Esophagus (tissue), 2 donors: ENCODE measurements around the gene TMEM18. TPM values are rescaled to one million over a fixed set of nuclear protein-coding genes. Genes with fewer than 3 reads are reported as not detected.
"Not testable (repeated sequence)": the region's sequence is repeated elsewhere in the genome, so short reads cannot be mapped to it uniquely, and the experiment has no call there.

Source experiments
- H3K27ac ChIP-seq, 2 donors: one replicate each; pipeline ENCODE4 v1.5.1; 2013; ENCODE audit warnings: low read depth in 2 of 2, mild to moderate bottlenecking in 2 of 2, inconsistent platforms in 1 of 2, low read length in 1 of 2, moderate library complexity in 1 of 2
- H3K27me3 ChIP-seq, 2 donors: one replicate each; pipeline ENCODE4 v1.6.1; 2013; ENCODE audit warnings: low read length in 2 of 2, control low read depth in 1 of 2, mild to moderate bottlenecking in 1 of 2; ENCODE audit not compliant: insufficient read depth in 2 of 2, control insufficient read depth in 1 of 2
- H3K36me3 ChIP-seq, 2 donors: one replicate each; pipeline ENCODE4 v1.6.1; 2013; ENCODE audit warnings: low read length in 1 of 2; ENCODE audit not compliant: control insufficient read depth in 2 of 2, insufficient read depth in 2 of 2
- H3K4me1 ChIP-seq, 2 donors: one replicate each; pipeline ENCODE4 v1.6.1; 2013; ENCODE audit warnings: low read length in 1 of 2; ENCODE audit not compliant: control insufficient read depth in 2 of 2, insufficient read depth in 2 of 2
- H3K4me3 ChIP-seq, 2 donors: one replicate each; pipeline ENCODE4 v1.5.1; 2013; ENCODE audit warnings: low read length in 2 of 2, mild to moderate bottlenecking in 2 of 2, low read depth in 1 of 2, moderate library complexity in 1 of 2
- H3K9me3 ChIP-seq, 2 donors: one replicate each; pipeline ENCODE4 v1.6.1; 2013; ENCODE audit warnings: mild to moderate bottlenecking in 2 of 2, low read depth in 1 of 2, low read length in 1 of 2, moderate library complexity in 1 of 2; ENCODE audit not compliant: control insufficient read depth in 2 of 2, insufficient read depth in 1 of 2
- WGBS, 2 donors: extraction: QIAGEN DNeasy Blood & Tissue Kit; methylation state at CpG; one replicate each; pipeline ENCODE4 v1.1.7; 2013; 5-methylcytosine and 5-hydroxymethylcytosine counted together
- polyA plus RNA-seq, 2 donors: library from polyadenylated mRNA; stranded (reverse); fragments of 200-250 nt; gene quantifications; one replicate each; pipeline ENCODE4 v1.2.3, GENCODE V29; 2013
- donor health status: healthy with polysubstance abuse.
- donor health status: Bipolar disorder and iron deficiency.

TMEM18 gene
- polyA plus RNA-seq, 2 donors, result 20.5 to 21.6 TPM

DNA sequence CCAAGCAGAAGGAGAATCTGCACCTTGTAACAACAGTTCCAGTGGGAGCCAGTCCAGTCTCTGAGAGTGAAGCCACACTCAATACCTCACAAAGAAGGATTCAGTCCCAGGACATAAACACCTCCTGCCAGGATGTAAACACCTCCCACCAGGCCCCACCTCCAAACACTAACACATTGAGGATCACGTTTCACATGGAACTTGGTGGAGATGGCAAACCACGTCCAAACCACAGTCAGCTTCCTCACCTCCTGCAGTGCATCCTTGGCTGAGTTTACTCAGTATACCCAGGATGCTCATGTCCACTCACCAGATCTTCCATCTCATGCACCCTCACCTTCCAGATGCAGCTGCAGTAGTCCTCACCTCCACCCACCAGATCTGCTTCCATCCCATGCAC, 37.8 kb upstream of the TMEM18 start:
- H3K9me3 ChIP-seq, result no peaks in the 10 kb centered on the region
- H3K4me1 ChIP-seq, result no peaks in the 10 kb centered on the region
- H3K4me3 ChIP-seq, result no peak overlapping the region
- H3K27me3 ChIP-seq, result no peaks in the 10 kb centered on the region
- H3K36me3 ChIP-seq, result no peaks in the 10 kb centered on the region
- H3K27ac ChIP-seq, result no peak overlapping the region
- WGBS, 2 donors, result 45 to 54% methylated on average over 2 of the region's 2 CpGs

DNA sequence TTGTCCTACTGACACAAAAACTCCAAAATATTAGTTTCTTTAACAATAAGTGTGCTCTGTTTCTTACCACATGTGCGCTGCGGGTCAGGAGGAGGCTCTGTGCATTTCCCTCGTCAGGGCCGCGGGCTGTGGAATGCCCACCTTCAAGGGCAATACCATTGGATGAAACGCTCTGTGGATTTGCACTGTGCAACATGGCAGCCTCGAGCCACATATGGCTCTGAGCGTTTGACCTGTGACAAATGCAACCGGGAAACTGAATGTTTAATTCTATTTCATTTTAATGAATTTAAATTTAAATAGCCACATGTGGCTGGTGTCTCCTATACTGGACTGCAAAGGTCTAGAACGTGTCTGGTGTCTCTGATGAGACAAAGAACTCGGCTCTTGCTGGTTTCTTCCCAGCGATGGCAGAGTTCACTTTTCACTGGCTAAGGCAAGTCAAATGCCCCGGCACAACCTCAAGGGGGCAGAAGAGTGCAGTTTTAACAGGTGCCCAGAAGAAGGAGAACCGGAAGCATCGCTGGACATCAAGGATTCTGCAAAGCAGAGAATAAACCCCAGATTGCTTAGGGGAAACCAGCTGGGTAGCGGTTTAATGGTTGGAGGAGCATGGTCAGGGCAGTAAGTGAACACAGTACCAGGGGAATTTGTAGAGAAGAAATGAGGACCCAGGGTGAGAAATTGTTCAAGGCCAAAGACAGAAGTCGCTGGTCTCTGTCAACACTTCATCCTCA, 37.0 kb upstream of the TMEM18 start:
- no peaks in the 10 kb centered on the region for H3K36me3 ChIP-seq
- WGBS, 2 donors, result 57 to 59% methylated on average over 17 of the region's 17 CpGs
- no peaks in the 10 kb centered on the region for H3K4me1 ChIP-seq
- H3K9me3 ChIP-seq, result no peaks in the 10 kb centered on the region
- H3K4me3 ChIP-seq, result no peak overlapping the region
- H3K27me3 ChIP-seq, result no peaks in the 10 kb centered on the region
- H3K27ac ChIP-seq, result no peak overlapping the region

DNA sequence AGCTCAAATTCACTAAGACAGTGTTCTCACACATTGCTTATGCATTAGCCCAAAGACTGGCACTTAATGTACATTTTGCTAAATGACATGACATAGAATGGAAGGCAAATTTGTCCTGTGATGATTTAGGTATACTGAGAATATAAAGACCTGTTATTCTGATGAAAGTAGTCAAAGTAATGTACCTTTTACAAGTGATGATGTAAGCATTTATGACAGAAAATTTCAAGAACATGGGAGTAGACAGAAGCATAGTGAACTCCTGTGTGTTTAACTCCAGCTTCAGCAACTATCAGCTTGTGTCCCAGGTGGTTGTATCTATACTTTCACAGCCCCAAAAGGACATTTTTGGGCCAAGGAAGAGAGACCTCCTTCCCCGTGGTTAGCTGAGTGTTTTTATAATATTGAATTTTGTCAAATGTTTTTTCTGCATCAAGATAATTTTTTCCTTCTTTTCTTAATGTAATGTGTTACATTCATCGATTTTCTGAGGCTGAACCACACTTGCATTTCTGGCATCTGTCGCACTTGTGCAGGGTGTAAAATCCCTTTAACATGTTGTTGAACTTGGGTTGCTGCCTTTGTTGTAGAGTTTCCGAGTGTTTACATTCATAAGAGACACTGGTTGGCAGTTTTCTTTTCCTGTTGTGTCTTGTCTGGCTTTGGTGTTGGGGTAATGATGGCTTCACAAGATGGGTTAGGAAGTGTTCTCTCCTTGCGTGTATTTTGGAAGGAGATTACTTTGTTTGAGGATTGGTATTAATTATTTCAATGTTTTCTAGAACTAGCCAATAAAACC, 33.9 kb upstream of the TMEM18 start:
- H3K9me3 ChIP-seq, result no peaks in the 10 kb centered on the region
- no peak overlapping the region for H3K27ac ChIP-seq
- no peaks in the 10 kb centered on the region for H3K4me1 ChIP-seq
- H3K36me3 ChIP-seq, result no peaks in the 10 kb centered on the region
- 50 to 73% methylated on average over 5 of the region's 5 CpGs for WGBS, 2 donors
- no peaks in the 10 kb centered on the region for H3K27me3 ChIP-seq
- no peak overlapping the region for H3K4me3 ChIP-seq

GRCh38 chr2:709138-709765, 32.0 kb upstream of the TMEM18 start:
- no peaks in the 10 kb centered on the region for H3K36me3 ChIP-seq
- WGBS, 2 donors, result 61 to 72% methylated on average over 23 of the region's 23 CpGs
- H3K27me3 ChIP-seq, result no peaks in the 10 kb centered on the region
- H3K9me3 ChIP-seq, result no peaks in the 10 kb centered on the region
- H3K27ac ChIP-seq, result no peak overlapping the region
- no peaks in the 10 kb centered on the region for H3K4me1 ChIP-seq
- no peak overlapping the region for H3K4me3 ChIP-seq

DNA sequence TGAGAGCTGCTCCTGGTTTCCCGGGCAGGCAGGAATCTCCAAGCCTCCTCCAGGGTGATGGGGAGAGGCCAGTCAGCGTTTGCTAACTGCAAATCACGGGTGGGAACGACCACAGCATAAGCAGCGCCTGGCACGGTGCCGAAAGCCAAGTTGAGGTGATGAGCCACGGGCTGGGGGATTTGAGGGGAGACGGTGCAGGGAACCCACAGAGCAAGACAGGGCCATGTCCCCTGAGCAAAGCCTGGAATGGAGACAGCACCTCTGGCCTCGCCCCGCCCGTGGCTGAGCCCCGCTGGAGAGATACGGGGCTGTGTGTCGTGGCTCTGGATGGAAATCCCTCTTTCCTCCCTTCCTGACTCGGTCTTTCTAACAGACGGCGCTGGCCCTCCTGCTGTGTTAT, 31.5 kb upstream of the TMEM18 start:
- H3K36me3 ChIP-seq, result no peaks in the 10 kb centered on the region
- H3K27ac ChIP-seq, result no peak overlapping the region
- no peaks in the 10 kb centered on the region for H3K4me1 ChIP-seq
- no peaks in the 10 kb centered on the region for H3K9me3 ChIP-seq
- WGBS, 2 donors, result 73 to 78% methylated on average over 18 of the region's 18 CpGs
- no peaks in the 10 kb centered on the region for H3K27me3 ChIP-seq
- no peak overlapping the region for H3K4me3 ChIP-seq

- Histone ChIP-seq H3K4me1 (no peaks in the 10 kb centered on the region), H3K36me3 (no peaks in the 10 kb centered on the region), H3K27ac (no peak overlapping the region), H3K27me3 (no peaks in the 10 kb centered on the region), H3K4me3 (no peak overlapping the region), H3K9me3 (no peaks in the 10 kb centered on the region)
- 77% methylated on average over 7 of the region's 7 CpGs for WGBS, 2 donors
Observed at GRCh38 chr2:705971-706511, 28.8 kb upstream of the TMEM18 start.

GRCh38 chr2:702765-703164, 25.6 kb upstream of the TMEM18 start:
- not testable (repeated sequence) for H3K4me3 ChIP-seq, H3K27me3 ChIP-seq, H3K27ac ChIP-seq, H3K9me3 ChIP-seq, H3K36me3 ChIP-seq, H3K4me1 ChIP-seq
- WGBS, 2 donors, result 73 to 76% methylated on average over 8 of the region's 8 CpGs

DNA sequence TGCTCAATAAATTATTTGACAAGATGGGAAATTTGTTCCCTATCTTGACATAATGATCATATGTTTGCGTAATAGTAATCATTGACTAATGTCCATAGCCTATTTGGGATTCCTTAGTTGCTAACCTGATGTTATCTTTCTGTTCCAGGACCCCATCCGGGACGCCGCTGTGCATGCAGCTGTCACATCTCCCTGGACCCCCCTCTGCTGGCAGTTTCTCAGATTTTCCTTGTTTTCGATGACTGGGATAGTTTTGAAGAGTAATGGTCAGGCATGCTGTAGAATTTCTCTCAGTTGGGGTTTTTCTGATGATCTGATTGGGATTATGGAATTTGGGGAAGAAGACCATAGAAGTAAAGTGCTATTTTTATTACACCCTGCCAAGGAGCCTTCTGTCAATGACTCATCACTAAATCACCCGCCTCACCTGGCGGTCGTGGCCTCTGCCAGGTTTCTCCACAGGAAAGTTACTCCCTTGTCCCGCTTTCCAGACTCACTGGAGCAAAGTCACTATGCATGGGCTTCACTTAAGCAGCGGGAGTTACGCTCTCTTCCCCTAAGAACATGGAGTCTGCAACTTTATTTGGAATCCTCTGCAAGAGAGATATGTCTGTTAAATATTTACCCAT, 19.9 kb upstream of the TMEM18 start:
- WGBS, 2 donors, result 68 to 71% methylated on average over 11 of the region's 11 CpGs
- no peaks in the 10 kb centered on the region for H3K4me1 ChIP-seq

DNA sequence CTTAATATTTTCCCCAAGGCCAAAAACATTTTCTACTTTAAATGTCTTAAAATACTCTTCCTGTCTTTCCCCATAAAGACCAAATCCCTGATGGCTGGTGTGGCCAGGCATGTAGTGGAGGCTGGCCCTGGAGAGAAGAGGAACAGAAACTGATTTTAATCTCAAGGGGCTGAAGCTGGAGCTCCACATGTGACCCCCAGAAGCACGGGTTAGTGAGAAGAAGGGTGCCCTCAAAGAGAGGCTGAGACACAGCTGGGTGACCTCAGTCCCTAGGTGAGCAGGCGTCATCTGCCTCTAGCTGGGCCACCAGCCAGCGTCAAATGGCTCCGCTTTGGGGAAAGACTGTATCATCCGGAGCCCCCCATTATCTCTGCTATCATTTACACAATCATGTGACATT, 19.3 kb upstream of the TMEM18 start:
- Histone ChIP-seq H3K27me3 (no peaks in the 10 kb centered on the region), H3K36me3 (no peaks in the 10 kb centered on the region), H3K4me1 (no peaks in the 10 kb centered on the region), H3K9me3 (no peaks in the 10 kb centered on the region), H3K27ac (no peak overlapping the region), H3K4me3 (no peak overlapping the region)
- 71 to 81% methylated on average over 5 of the region's 5 CpGs for WGBS, 2 donors

More for the DNA sequence above, 19.9 kb upstream of the TMEM18 start:
- no peak overlapping the region for H3K4me3 ChIP-seq
- H3K9me3 ChIP-seq, result no peaks in the 10 kb centered on the region
- no peaks in the 10 kb centered on the region for H3K36me3 ChIP-seq
- no peak overlapping the region for H3K27ac ChIP-seq
- no peaks in the 10 kb centered on the region for H3K27me3 ChIP-seq
